ENCODE measurements around the gene CSNK1G3. TPM values are rescaled to one million over a fixed set of nuclear protein-coding genes. Genes with fewer than 3 reads are reported as not detected.

Gene CSNK1G3
- total RNA-seq, 1 experiment from 2014 or later: 48.3 TPM

GRCh38 chr5:123528878-123529277 lies 16.9 kb downstream of the CSNK1G3 start:
- no peaks in the 10 kb centered on the region for H3K27me3 Mint-ChIP-seq (ENCODE audit: low read depth)
- H2BK15ac ChIP-seq (ENCODE audit: low read depth, low read length): no peak overlapping the region
- no peaks in the 10 kb centered on the region for H3K9me3 ChIP-seq (ENCODE audit: control insufficient read depth, low read depth, low read length)
- no CpG with 5 or more reads among the region's 4 CpGs for WGBS (ENCODE audit: extremely low coverage, insufficient read length, low lambda C conversion rate)
- no peak overlapping the region for H2BK5ac ChIP-seq (ENCODE audit: insufficient read length, low read length)
- TF ChIP-seq CTCF (conservative IDR thresholded peaks at IDR 0.05): no peak
- no peak overlapping the region for H4K91ac ChIP-seq (ENCODE audit: insufficient read length, low read depth, low read length)
- H4K8ac ChIP-seq (replicated peaks; ENCODE audit: insufficient read length, low read depth, low read length): no peak overlapping the region
- no peak overlapping the region for H2AFZ ChIP-seq (ENCODE audit: low read length)
- no peak for DNase-seq
- peaks cover 4 to 6% of the 10 kb centered on the region in 2 experiments; a peak in 3 of 4 replicates for H3K4me1 Mint-ChIP-seq
- H3K56ac ChIP-seq (ENCODE audit: insufficient read length, low read depth, low read length): no peak overlapping the region
- H3K14ac ChIP-seq (ENCODE audit: insufficient read depth, low read length): no peak overlapping the region
- H3T11ph ChIP-seq (ENCODE audit: low read length): no peak overlapping the region
- H3K36me3 Mint-ChIP-seq (ENCODE audit: insufficient read depth in 1 of 3, low read depth in 3 of 3): peaks cover 0 to 2% (median 2%) of the 10 kb centered on the region in 3 experiments; a peak in 1 of 7 replicates
- no peak overlapping the region for H2BK12ac ChIP-seq (ENCODE audit: insufficient read length, low read depth, low read length)
- H2AK5ac ChIP-seq (ENCODE audit: insufficient read length, low read length): no peak overlapping the region
- no peaks in the 10 kb centered on the region for H3K27me3 ChIP-seq (ENCODE audit: insufficient read depth, low read length)
- H4K5ac ChIP-seq (ENCODE audit: insufficient read length, low read depth, low read length): no peak overlapping the region
- no peaks in the 10 kb centered on the region for H3K9me3 Mint-ChIP-seq
- H3K4me3 Mint-ChIP-seq: no peak overlapping the region
- no peak overlapping the region; a peak in 1 of 7 replicates for H3K27ac Mint-ChIP-seq
- no peaks in the 10 kb centered on the region for H3K4me1 ChIP-seq (ENCODE audit: insufficient read depth, low read length)
- H3K79me1 ChIP-seq (ENCODE audit: insufficient read depth, low read depth, low read length, poor library complexity, severe bottlenecking): peaks cover 12% of the 10 kb centered on the region
- no peak overlapping the region for H2BK20ac ChIP-seq (ENCODE audit: low read depth, low read length, poor library complexity, severe bottlenecking)
- no peak overlapping the region for H2BK120ac ChIP-seq (ENCODE audit: low read depth, low read length, poor library complexity, severe bottlenecking)
- H4K20me1 ChIP-seq (ENCODE audit: control insufficient read depth, insufficient read depth, insufficient read length): no peaks in the 10 kb centered on the region
- no peak overlapping the region for H3K27ac ChIP-seq (ENCODE audit: insufficient read length, low read depth, low read length)
- H3K9ac ChIP-seq (ENCODE audit: extremely low read depth, insufficient read length, low read length): no peak overlapping the region
- H3K4me2 ChIP-seq (ENCODE audit: insufficient read depth, insufficient read length, low read length): no peak overlapping the region
- H3K23me2 ChIP-seq (ENCODE audit: insufficient read length, low read depth, low read length, poor library complexity, severe bottlenecking): no peaks in the 10 kb centered on the region
- peaks cover 6% of the 10 kb centered on the region; the same call in 1 of the 2 replicates for H3K79me2 ChIP-seq (ENCODE audit: insufficient read depth, low read length)
- H3K18ac ChIP-seq (ENCODE audit: insufficient read length, low read depth, low read length): no peak overlapping the region
- H3K4ac ChIP-seq (ENCODE audit: low read depth, low read length): no peak overlapping the region
- H3K23ac ChIP-seq (ENCODE audit: insufficient read length, low read depth, low read length): no peak overlapping the region

Measured in H9 (cell line).